ENCODE results near the gene DUSP22.

DUSP22 gene

GRCh38 chr6:379410-380181 lies 87.3 kb downstream of the DUSP22 start:
- Histone ChIP-seq H2BK120ac (ENCODE audit: insufficient read depth, low read length, poor library complexity) (no peak overlapping the region), H3K9ac (ENCODE audit: low read length) (no peak overlapping the region), H3K4me3 (ENCODE audit: low read depth, low read length) (peak overlapping the region; percentile 12), H3K4ac (ENCODE audit: low read depth, low read length) (no peak overlapping the region), H2AK5ac (ENCODE audit: low read length) (no peak overlapping the region), H4K8ac (ENCODE audit: low read depth, low read length) (no peak overlapping the region), H2BK12ac (ENCODE audit: low read length) (no peak overlapping the region), H3K79me1 (ENCODE audit: low read length) (no peaks in the 10 kb centered on the region), H2BK5ac (ENCODE audit: low read depth, low read length, poor library complexity) (no peak overlapping the region), H2AFZ (ENCODE audit: insufficient read depth, low read length, poor library complexity) (no peak overlapping the region), H3K36me3 (ENCODE audit: control insufficient read depth in 1 of 2, insufficient read depth in 2 of 2, low read length in 2 of 2) (no peaks in the 10 kb centered on the region), H3K79me2 (ENCODE audit: control insufficient read depth, insufficient read depth, low read length, poor library complexity) (no peaks in the 10 kb centered on the region), H3K23ac (ENCODE audit: low read length) (no peak overlapping the region), H3K4me2 (ENCODE audit: low read length) (no peak overlapping the region), H3K18ac (ENCODE audit: low read length) (no peak overlapping the region), H3K27ac (ENCODE audit: low read depth, low read length) (no peak overlapping the region), H4K12ac (ENCODE audit: low read depth, low read length) (no peak overlapping the region), H3K9me3 (ENCODE audit: insufficient read depth, low read depth, low read length) (peaks cover 36% of the 10 kb centered on the region), H4K91ac (ENCODE audit: low read depth, low read length) (no peak overlapping the region), H3K14ac (ENCODE audit: low read length) (no peak overlapping the region), H3K27me3 (ENCODE audit: insufficient read depth, low read length) (no peaks in the 10 kb centered on the region), H3K4me1 (ENCODE audit: control insufficient read depth in 1 of 2, insufficient read depth in 2 of 2, low read length in 2 of 2) (no peaks in the 10 kb centered on the region)
- WGBS (ENCODE audit: extremely low coverage, insufficient coverage, insufficient read length), result no CpG with 5 or more reads among the region's 28 CpGs
- DNase-seq, result peak; percentile 13 to 26

DNA sequence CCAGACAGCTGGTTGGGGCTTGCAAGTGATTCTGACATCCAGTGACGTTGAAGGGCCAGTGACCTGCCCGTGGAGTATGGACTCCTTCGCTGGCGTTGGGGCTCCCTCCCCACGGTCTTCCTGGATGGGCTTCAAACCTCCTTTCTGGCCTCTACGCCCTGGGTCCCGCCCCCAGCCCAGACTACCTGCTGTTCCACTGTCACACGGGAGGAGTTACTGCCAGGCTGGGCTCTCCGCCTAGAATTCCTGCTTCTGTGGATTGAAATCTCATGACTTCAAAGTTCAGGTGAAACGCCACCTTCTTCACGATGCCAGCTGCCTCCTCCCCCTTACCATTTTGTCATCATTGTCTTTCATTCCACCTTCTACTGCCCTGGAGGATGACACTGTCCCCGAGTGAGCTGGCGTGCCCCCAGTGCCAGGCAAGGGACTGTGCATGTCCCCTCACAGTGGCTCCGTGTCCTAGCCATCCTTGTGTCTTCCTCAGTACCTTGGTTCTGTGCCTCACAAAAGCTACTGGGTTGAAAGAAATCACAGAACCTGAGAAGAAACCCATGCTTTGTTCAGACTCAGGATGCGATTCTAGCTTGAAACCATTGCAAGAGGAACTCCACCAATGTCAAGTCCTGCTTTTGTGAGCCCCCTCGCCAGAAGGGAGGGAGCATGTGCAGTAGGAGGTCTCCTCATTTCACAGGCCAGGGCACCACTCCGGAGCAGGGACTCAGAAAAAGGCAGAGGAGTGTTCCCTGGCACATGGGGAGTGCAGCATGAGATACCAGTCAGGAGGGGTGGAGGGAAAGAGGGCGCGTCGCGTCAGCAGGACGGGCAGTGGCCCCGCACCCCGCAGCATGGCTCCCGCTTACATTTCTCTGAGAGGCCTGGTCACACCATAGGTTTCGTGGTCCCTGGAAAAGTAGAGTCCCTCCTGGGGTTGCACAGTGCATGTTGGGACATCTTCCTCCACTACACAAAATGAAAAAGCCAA lies 88.2 kb downstream of the DUSP22 start:
- no peak overlapping the region for H2BK5ac ChIP-seq (ENCODE audit: low read depth, low read length, poor library complexity)
- DNase-seq, result no peak
- H3K4me3 ChIP-seq (ENCODE audit: low read depth, low read length), result no peak overlapping the region
- no peaks in the 10 kb centered on the region for H3K36me3 ChIP-seq (ENCODE audit: control insufficient read depth in 1 of 2, insufficient read depth in 2 of 2, low read length in 2 of 2)
- no peak overlapping the region for H3K23ac ChIP-seq (ENCODE audit: low read length)
- H3K79me2 ChIP-seq (ENCODE audit: control insufficient read depth, insufficient read depth, low read length, poor library complexity), result no peaks in the 10 kb centered on the region
- H3K79me1 ChIP-seq (ENCODE audit: low read length), result no peaks in the 10 kb centered on the region
- no peak overlapping the region for H2BK12ac ChIP-seq (ENCODE audit: low read length)
- no peak overlapping the region for H4K91ac ChIP-seq (ENCODE audit: low read depth, low read length)
- H2AFZ ChIP-seq (ENCODE audit: insufficient read depth, low read length, poor library complexity), result no peak overlapping the region
- no peak overlapping the region for H3K14ac ChIP-seq (ENCODE audit: low read length)
- peak overlapping the region; percentile 6 for H3K9ac ChIP-seq (ENCODE audit: low read length)
- H3K9me3 ChIP-seq (ENCODE audit: insufficient read depth, low read depth, low read length), result peaks cover 31% of the 10 kb centered on the region
- WGBS (ENCODE audit: extremely low coverage, insufficient coverage, insufficient read length), result no CpG with 5 or more reads among the region's 26 CpGs
- no peak overlapping the region for H3K27ac ChIP-seq (ENCODE audit: low read depth, low read length)
- no peaks in the 10 kb centered on the region for H3K27me3 ChIP-seq (ENCODE audit: insufficient read depth, low read length)
- H3K18ac ChIP-seq (ENCODE audit: low read length), result no peak overlapping the region
- no peak overlapping the region for H2AK5ac ChIP-seq (ENCODE audit: low read length)
- no peaks in the 10 kb centered on the region for H3K4me1 ChIP-seq (ENCODE audit: control insufficient read depth in 1 of 2, insufficient read depth in 2 of 2, low read length in 2 of 2)
- H3K4ac ChIP-seq (ENCODE audit: low read depth, low read length), result no peak overlapping the region
- no peak overlapping the region for H2BK120ac ChIP-seq (ENCODE audit: insufficient read depth, low read length, poor library complexity)
- no peak overlapping the region for H4K12ac ChIP-seq (ENCODE audit: low read depth, low read length)
- H4K8ac ChIP-seq (ENCODE audit: low read depth, low read length), result no peak overlapping the region
- H3K4me2 ChIP-seq (ENCODE audit: low read length), result no peak overlapping the region

DNA sequence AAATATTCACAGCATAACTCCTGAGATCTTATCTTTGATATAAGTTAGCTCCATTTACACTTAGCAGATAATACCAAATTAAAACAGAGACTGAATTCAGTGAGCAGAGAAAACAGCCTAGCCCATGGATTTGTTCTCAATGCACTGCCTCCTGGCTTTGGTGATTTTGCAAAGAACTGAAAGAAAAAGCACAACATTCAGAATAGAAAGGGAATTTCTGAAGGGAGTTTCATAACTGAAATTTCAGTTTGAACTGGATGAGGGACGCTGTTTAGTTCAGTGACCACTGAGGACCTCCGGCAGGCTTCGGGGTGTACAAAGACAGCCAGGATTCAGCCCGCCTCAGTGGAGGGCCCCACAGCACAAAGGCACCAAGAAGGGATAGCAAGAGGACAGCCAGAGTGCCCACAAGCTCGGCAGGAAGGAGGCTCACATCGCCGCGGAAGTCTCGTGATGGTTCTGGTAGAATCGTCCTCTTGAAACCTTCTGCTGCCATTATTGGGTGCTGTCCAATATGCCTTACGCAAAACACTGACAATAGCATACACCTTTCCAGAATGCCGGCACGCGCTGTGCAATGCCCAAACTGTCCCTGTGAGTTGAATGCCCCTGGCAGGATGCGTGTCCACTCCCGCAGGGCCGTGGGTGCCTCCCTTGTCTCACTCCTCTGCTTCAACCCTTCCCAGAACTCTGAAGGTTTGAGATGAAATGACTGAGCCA lies 89.6 kb downstream of the DUSP22 start:
- Histone ChIP-seq H3K4me1 (ENCODE audit: control insufficient read depth in 1 of 2, insufficient read depth in 2 of 2, low read length in 2 of 2) (no peaks in the 10 kb centered on the region), H3K4me3 (ENCODE audit: low read depth, low read length) (no peak overlapping the region), H3K4me2 (ENCODE audit: low read length) (no peak overlapping the region), H2AK5ac (ENCODE audit: low read length) (no peak overlapping the region), H3K4ac (ENCODE audit: low read depth, low read length) (no peak overlapping the region), H3K9me3 (ENCODE audit: insufficient read depth, low read depth, low read length) (peaks cover 33% of the 10 kb centered on the region), H4K12ac (ENCODE audit: low read depth, low read length) (no peak overlapping the region), H3K79me2 (ENCODE audit: control insufficient read depth, insufficient read depth, low read length, poor library complexity) (no peaks in the 10 kb centered on the region), H2BK5ac (ENCODE audit: low read depth, low read length, poor library complexity) (no peak overlapping the region), H4K8ac (ENCODE audit: low read depth, low read length) (no peak overlapping the region), H2AFZ (ENCODE audit: insufficient read depth, low read length, poor library complexity) (no peak overlapping the region), H3K18ac (ENCODE audit: low read length) (no peak overlapping the region), H3K27me3 (ENCODE audit: insufficient read depth, low read length) (no peaks in the 10 kb centered on the region), H3K23ac (ENCODE audit: low read length) (no peak overlapping the region), H3K79me1 (ENCODE audit: low read length) (no peaks in the 10 kb centered on the region), H3K9ac (ENCODE audit: low read length) (no peak overlapping the region), H3K14ac (ENCODE audit: low read length) (no peak overlapping the region), H2BK12ac (ENCODE audit: low read length) (no peak overlapping the region), H3K36me3 (ENCODE audit: control insufficient read depth in 1 of 2, insufficient read depth in 2 of 2, low read length in 2 of 2) (no peaks in the 10 kb centered on the region), H4K91ac (ENCODE audit: low read depth, low read length) (no peak overlapping the region), H2BK120ac (ENCODE audit: insufficient read depth, low read length, poor library complexity) (no peak overlapping the region), H3K27ac (ENCODE audit: low read depth, low read length) (no peak overlapping the region)
- no peak for DNase-seq
- no CpG with 5 or more reads among the region's 17 CpGs for WGBS (ENCODE audit: extremely low coverage, insufficient coverage, insufficient read length)
